Gastrocnemius medialis (tissue), 4 donors: ENCODE measurements around the gene SOD3. TPM values are rescaled to one million over a fixed set of nuclear protein-coding genes. Genes with fewer than 3 reads are reported as not detected.

Experiments
- ATAC-seq, 2 donors: fragments of 150-250 bp; one replicate each; pipeline ENCODE4 v1.9.1; 2016
- DNase-seq, 2 donors: peaks; one replicate each; pipeline ENCODE4 v3.0.0-alpha.2; 2019
- H3K27ac ChIP-seq, 4 donors: fragments of 200-600 bp; sonication (generic); 1 replicate in 1 of 4; 2 replicates in 3 of 4; pipeline ENCODE4 v1.5.1; 2016 to 2018; ENCODE audit warnings: mild to moderate bottlenecking in 2 of 4, moderate library complexity in 1 of 4
- H3K27me3 ChIP-seq, 3 donors: fragments of 200-600 bp; sonication (generic) in 2 of 3; 1 replicate in 1 of 3; 2 replicates in 2 of 3; pipeline versions ENCODE4 v1.5.1 to v1.6.0; 2016 to 2019; ENCODE audit warnings: mild to moderate bottlenecking in 1 of 3, moderate library complexity in 1 of 3
- H3K36me3 ChIP-seq, 2 donors: fragments of 200-600 bp; sonication (generic) in 1 of 2; one replicate each; pipeline ENCODE4 v1.5.1; 2017 to 2018
- H3K4me1 ChIP-seq, 2 donors: fragments of 200-600 bp; sonication (generic) in 1 of 2; one replicate each; pipeline ENCODE4 v1.5.1; 2016 to 2017; ENCODE audit warnings: mild to moderate bottlenecking in 2 of 2
- H3K4me3 ChIP-seq, 4 donors: fragments of 200-600 bp; sonication (generic) in 3 of 4; 1 replicate in 1 of 4; 2 replicates in 3 of 4; pipeline ENCODE4 v1.5.1; 2016 to 2019; ENCODE audit warnings: mild to moderate bottlenecking in 2 of 4
- H3K9me3 ChIP-seq, 3 donors: fragments of 200-600 bp; sonication (generic) in 2 of 3; 1 replicate in 1 of 3; 2 replicates in 2 of 3; pipeline ENCODE4 v1.5.1; 2016 to 2019
- CTCF ChIP-seq, 5 experiments: fragments of 450-650 bp in 3 of 5; fragments of 200-600 bp in 2 of 5; sonication (generic) in 2 of 5; IDR thresholded peaks in 4 of 5; conservative IDR thresholded peaks in 1 of 5; 1 replicate in 4 of 5; 2 replicates in 1 of 5; pipeline ENCODE4 v1.5.1; 2016 to 2019; ENCODE audit warnings: antibody characterized with exemption in 5 of 5, mild to moderate bottlenecking in 3 of 5, moderate library complexity in 3 of 5
- POLR2A ChIP-seq, 2 donors: fragments of 450-650 bp; IDR thresholded peaks; one replicate each; pipeline ENCODE4 v1.6.1; 2017; ENCODE audit warnings: antibody characterized with exemption in 2 of 2, mild to moderate bottlenecking in 2 of 2, moderate library complexity in 2 of 2
- in situ Hi-C, 4 donors: fragments of 200-750 bp; cut with MboI; loops; one replicate each; pipeline versions ENCODE4 v1.15.0 to v1.8.0; 2017; ENCODE audit warnings: low sequenced_read_pairs in 4 of 4
- intact Hi-C: fragments of 100-400 bp; cut with DNase I; formaldehyde crosslinking; loops from one replicate; pipeline ENCODE4 v1.15.1; 2023; ENCODE audit warnings: low total_unique reads
- total RNA-seq, 4 donors: library from RNA; depleted of rRNA; stranded (reverse); fragments of >200 nt; gene quantifications; one replicate each; pipeline versions ENCODE4 v1.1.0 to v1.2.3, GENCODE V29; 2016

SOD3 gene
- total RNA-seq, 4 donors from 2014 or later, result 2.5 to 13.0 (median 5.9) TPM

- Histone ChIP-seq H3K4me3 (peak overlapping the region; percentile 33 to 44 (median 38)), H3K27me3 (peaks cover 0 to 13% (median 0%) of the 10 kb centered on the region in 3 donors), H3K27ac (no peak overlapping the region), H3K36me3 (no peaks in the 10 kb centered on the region), H3K4me1 (peaks cover 14 to 15% of the 10 kb centered on the region in 2 donors), H3K9me3 (no peaks in the 10 kb centered on the region)
- in situ Hi-C loops, result no loop called here
- TF ChIP-seq CTCF (IDR thresholded peaks at IDR 0.05 in 4 of 5, conservative IDR thresholded peaks at IDR 0.05 in 1 of 5) (no peak), POLR2A (IDR thresholded peaks at IDR 0.05) (no peak)
- ATAC-seq (no peak), DNase-seq (no peak)
- intact Hi-C loops, result no loop called here
Measured at GRCh38 chr4:24800325-24800895, 5.0 kb downstream of the SOD3 start.

DNA sequence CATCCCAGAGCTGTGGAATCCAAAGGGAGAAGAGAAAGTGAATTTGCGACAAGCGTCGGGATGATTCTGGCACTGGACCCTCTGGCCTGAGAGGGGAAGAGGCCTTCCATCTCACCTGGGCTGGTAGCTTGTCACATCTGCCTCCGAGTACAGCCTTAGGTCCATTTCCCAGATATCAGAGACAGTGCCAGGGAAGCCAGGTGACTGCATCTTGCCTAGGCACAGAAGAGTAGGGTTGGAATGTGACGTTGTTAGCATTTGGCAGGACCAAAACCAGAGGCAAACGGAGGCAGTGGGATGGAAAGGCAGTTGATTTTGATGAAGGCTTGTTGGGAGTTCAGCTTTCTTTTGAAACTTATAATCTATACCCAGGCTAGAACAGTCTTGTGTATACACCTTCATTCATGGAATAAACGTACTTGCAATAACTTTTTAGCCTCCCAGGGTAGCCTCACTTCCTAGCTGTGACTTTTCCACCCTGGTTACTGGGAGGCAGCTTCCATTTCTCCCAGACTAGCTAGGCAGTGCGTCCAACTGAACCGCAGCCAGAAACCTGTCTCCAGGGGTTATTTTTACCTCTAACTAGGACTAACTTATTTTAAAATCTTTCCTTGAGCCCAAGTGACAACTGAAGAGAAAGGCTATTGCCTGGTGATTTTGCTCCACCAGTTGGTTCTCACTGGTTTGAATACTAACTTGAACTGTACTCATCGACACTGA lies 5.9 kb downstream of the SOD3 start:
- Histone ChIP-seq H3K4me1 (peaks cover 13 to 15% of the 10 kb centered on the region in 2 donors), H3K4me3 (peak overlapping the region; percentile 33 to 44 (median 38)), H3K27me3 (peaks cover 0 to 13% (median 0%) of the 10 kb centered on the region in 3 donors), H3K27ac (no peak overlapping the region), H3K9me3 (no peaks in the 10 kb centered on the region), H3K36me3 (no peaks in the 10 kb centered on the region)
- TF ChIP-seq POLR2A (IDR thresholded peaks at IDR 0.05), result no peak
- no peak for TF ChIP-seq CTCF (IDR thresholded peaks at IDR 0.05 in 4 of 5, conservative IDR thresholded peaks at IDR 0.05 in 1 of 5)
- DNase-seq (no peak), ATAC-seq (peak in 1 of 2 donors; percentile 57)
- in situ Hi-C loops, result no loop called here
- intact Hi-C loops, result no loop called here

DNA sequence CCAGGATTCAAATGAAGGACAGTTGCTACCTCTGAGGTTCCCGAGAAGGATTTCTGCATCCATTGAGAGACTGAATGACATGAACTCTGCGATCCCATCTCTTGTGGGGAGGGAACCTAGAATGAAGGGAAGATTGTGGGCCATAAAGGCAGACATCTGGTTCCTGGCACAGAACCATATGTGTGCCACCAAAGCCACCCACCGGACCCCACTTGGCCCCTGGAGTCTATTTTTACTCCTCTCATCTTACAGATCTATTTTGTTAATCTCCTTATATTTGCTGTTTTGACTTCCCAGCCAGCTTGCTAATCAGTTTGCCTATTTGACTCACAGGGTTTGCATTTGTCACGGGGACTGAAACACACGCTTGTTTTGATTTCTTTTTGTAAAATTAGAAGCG lies 7.3 kb downstream of the SOD3 start:
- intact Hi-C loops, result no loop called here
- in situ Hi-C loops, result no loop called here
- DNase-seq (no peak), ATAC-seq (no peak)
- H3K27ac ChIP-seq, result no peak overlapping the region
- H3K27me3 ChIP-seq, result peaks cover 0 to 13% (median 0%) of the 10 kb centered on the region in 3 donors
- no peak overlapping the region for H3K4me3 ChIP-seq
- peaks cover 0 to under 1% of the 10 kb centered on the region in 2 donors for H3K36me3 ChIP-seq
- no peaks in the 10 kb centered on the region for H3K9me3 ChIP-seq
- TF ChIP-seq CTCF (IDR thresholded peaks at IDR 0.05 in 4 of 5, conservative IDR thresholded peaks at IDR 0.05 in 1 of 5) (no peak), POLR2A (IDR thresholded peaks at IDR 0.05) (no peak)
- peaks cover 13 to 15% of the 10 kb centered on the region in 2 donors for H3K4me1 ChIP-seq

- intact Hi-C loops, result no loop called here
- Histone ChIP-seq H3K27me3 (peaks cover 0 to 5% (median 0%) of the 10 kb centered on the region in 3 donors), H3K36me3 (peaks cover 0 to 7% of the 10 kb centered on the region in 2 donors), H3K4me3 (no peak overlapping the region), H3K4me1 (peaks cover 13 to 15% of the 10 kb centered on the region in 2 donors), H3K27ac (no peak overlapping the region), H3K9me3 (no peaks in the 10 kb centered on the region)
- ATAC-seq (no peak), DNase-seq (no peak)
- TF ChIP-seq POLR2A (IDR thresholded peaks at IDR 0.05) (no peak), CTCF (IDR thresholded peaks at IDR 0.05 in 4 of 5, conservative IDR thresholded peaks at IDR 0.05 in 1 of 5) (no peak)
- in situ Hi-C loops, result no loop called here
Measured at GRCh38 chr4:24805067-24805466, 9.7 kb downstream of the SOD3 start.
